H1 (cell line): ENCODE measurements around the gene EHBP1. TPM values are rescaled to one million over a fixed set of nuclear protein-coding genes. Genes with fewer than 3 reads are reported as not detected.

ENCODE experiments used
- CTCF ChIA-PET: fragments of 300-600 bp; sonication (Branson Sonifier 250); formaldehyde crosslinking; loops from one replicate; lab custom pipeline; 2021; ENCODE audit not compliant: partially characterized antibody; lab: Charles Lee
- POLR2A ChIA-PET: fragments of 300-600 bp; sonication (Branson Sonifier 250); formaldehyde crosslinking; loops from one replicate; lab custom pipeline; 2021; ENCODE audit warnings: inconsistent platforms; ENCODE audit not compliant: partially characterized antibody; lab: Charles Lee
- DNase-seq, 2 experiments: peaks; one replicate each; pipeline versions ENCODE4 v3.0.0 to v3.0.0-alpha.2; 2010 to 2022; ENCODE audit warnings: low spot score in 2 of 2, low read depth in 1 of 2, mixed read lengths in 1 of 2
- FAIRE-seq: peaks from 2 replicates; lab custom pipeline; 2011; peaks lifted over from hg19 to GRCh38; lab: Jason Lieb, UNC
- H2AFZ ChIP-seq: 2 replicates; pipeline ENCODE4 v1.8.1; 2012; ENCODE audit warnings: low read length, inconsistent platforms
- H2AK5ac ChIP-seq: 2 replicates; pipeline ENCODE4 v1.6.1; 2013; ENCODE audit warnings: low read depth, low read length
- H2BK120ac ChIP-seq: replicated peaks from 2 replicates; pipeline ENCODE3; 2013; ENCODE audit warnings: low read depth, low read length, inconsistent platforms
- H2BK12ac ChIP-seq: 2 replicates; pipeline ENCODE4 v1.6.1; 2013; ENCODE audit warnings: low read depth, low read length
- H2BK15ac ChIP-seq: 2 replicates; pipeline ENCODE4 v1.6.1; 2013; ENCODE audit warnings: low read length
- H2BK20ac ChIP-seq: 2 replicates; pipeline ENCODE4 v1.6.1; 2013; ENCODE audit warnings: low read length
- H2BK5ac ChIP-seq: 2 replicates; pipeline ENCODE4 v1.6.1; 2013; ENCODE audit warnings: low read depth, low read length
- H3K14ac ChIP-seq: 2 replicates; pipeline ENCODE4 v1.6.1; 2013; ENCODE audit warnings: inconsistent platforms; ENCODE audit not compliant: insufficient read length
- H3K18ac ChIP-seq: 2 replicates; pipeline ENCODE4 v1.6.1; 2013; ENCODE audit warnings: low read length; ENCODE audit errors: extremely low read depth
- H3K23ac ChIP-seq: 2 replicates; pipeline ENCODE4 v1.6.1; 2013; ENCODE audit warnings: inconsistent platforms; ENCODE audit not compliant: insufficient read length
- H3K23me2 ChIP-seq: 2 replicates; pipeline ENCODE4 v1.6.1; 2013; ENCODE audit warnings: low read depth, low read length
- H3K27ac ChIP-seq: 2 replicates; pipeline ENCODE4 v1.6.1; 2011; ENCODE audit warnings: low read depth, low read length, inconsistent platforms
- H3K27me3 ChIP-seq, 4 experiments: replicated peaks in 1 of 4; 1 replicate in 1 of 4; 2 replicates in 3 of 4; pipeline versions ENCODE4 v1.6.1 to v1.8.1; 2011 to 2013; ENCODE audit warnings: low read length in 3 of 4, mild to moderate bottlenecking in 3 of 4, inconsistent platforms in 2 of 4, mixed read lengths in 2 of 4, moderate library complexity in 1 of 4; ENCODE audit not compliant: control insufficient read depth in 3 of 4, insufficient read depth in 3 of 4; ENCODE audit errors: extremely low read depth in 1 of 4
- H3K36me3 ChIP-seq, 4 experiments: 2 replicates each; pipeline versions ENCODE4 v1.6.1 to v1.8.1; 2011 to 2013; ENCODE audit warnings: mild to moderate bottlenecking in 4 of 4, low read length in 3 of 4, moderate library complexity in 2 of 4, control low read depth in 1 of 4, inconsistent platforms in 1 of 4; ENCODE audit not compliant: insufficient read depth in 4 of 4, control insufficient read depth in 2 of 4
- H3K4ac ChIP-seq: replicated peaks from 2 replicates; pipeline ENCODE3; 2013; ENCODE audit warnings: low read length, low read depth, mixed read lengths, inconsistent platforms; ENCODE audit not compliant: insufficient read length
- H3K4me1 ChIP-seq, 4 experiments: replicated peaks in 1 of 4; 1 replicate in 1 of 4; 2 replicates in 3 of 4; pipeline versions ENCODE4 v1.6.1 to v1.8.1; 2011 to 2013; ENCODE audit warnings: low read length in 3 of 4, inconsistent platforms in 2 of 4, mixed read lengths in 1 of 4; ENCODE audit not compliant: insufficient read depth in 4 of 4, control insufficient read depth in 3 of 4
- H3K4me2 ChIP-seq, 2 experiments: 2 replicates each; pipeline versions ENCODE4 v1.6.1 to v1.8.1; 2011 to 2013; ENCODE audit warnings: low read depth in 2 of 2, low read length in 2 of 2, control low read depth in 1 of 2, inconsistent platforms in 1 of 2, mild to moderate bottlenecking in 1 of 2; ENCODE audit not compliant: insufficient read depth in 1 of 2
- H3K4me3 ChIP-seq, 4 experiments: fragments of 200-600, 300-600 bp in 1 of 4; sonication (generic), shearing (Covaris generic), sonication (Bioruptor Twin) in 1 of 4; 2 replicates each; pipeline versions ENCODE4 v1.5.1 to v1.8.1; 2011 to 2016; ENCODE audit warnings: low read length in 4 of 4, low read depth in 3 of 4, control low read depth in 2 of 4, inconsistent platforms in 2 of 4, mild to moderate bottlenecking in 2 of 4, mixed read lengths in 1 of 4, moderate library complexity in 1 of 4; ENCODE audit not compliant: insufficient read depth in 2 of 4; ENCODE audit errors: extremely low read depth in 1 of 4
- H3K56ac ChIP-seq: replicated peaks from 2 replicates; pipeline ENCODE3; 2013; ENCODE audit warnings: low read depth, mild to moderate bottlenecking, mixed read lengths, low read length, inconsistent platforms; ENCODE audit not compliant: insufficient read length
- H3K79me1 ChIP-seq: 2 replicates; pipeline ENCODE4 v1.6.1; 2013; ENCODE audit warnings: low read depth, low read length, control low read depth
- H3K79me2 ChIP-seq, 2 experiments: 2 replicates each; pipeline versions ENCODE4 v1.6.1 to v1.8.1; 2012 to 2013; ENCODE audit warnings: low read length in 2 of 2, mild to moderate bottlenecking in 2 of 2, inconsistent platforms in 1 of 2; ENCODE audit not compliant: insufficient read depth in 2 of 2, control insufficient read depth in 1 of 2
- H3K9ac ChIP-seq, 4 experiments: replicated peaks in 1 of 4; 1 replicate in 1 of 4; 2 replicates in 3 of 4; pipeline versions ENCODE4 v1.6.1 to v1.8.1; 2011 to 2013; ENCODE audit warnings: low read depth in 3 of 4, low read length in 3 of 4, control low read depth in 2 of 4, mild to moderate bottlenecking in 2 of 4, moderate library complexity in 2 of 4, inconsistent platforms in 1 of 4; ENCODE audit errors: extremely low read depth in 1 of 4
- H3K9me3 ChIP-seq, 2 experiments: 2 replicates each; pipeline versions ENCODE4 v1.6.1 to v1.8.1; 2012 to 2013; ENCODE audit warnings: mild to moderate bottlenecking in 2 of 2, moderate library complexity in 2 of 2, control low read depth in 1 of 2, inconsistent platforms in 1 of 2, low read depth in 1 of 2, low read length in 1 of 2, mixed read lengths in 1 of 2; ENCODE audit not compliant: insufficient read depth in 2 of 2
- H4K20me1 ChIP-seq, 2 experiments: replicated peaks in 1 of 2; 2 replicates each; pipeline versions ENCODE3 to v1.8.1; 2011 to 2013; ENCODE audit warnings: inconsistent platforms in 2 of 2, low read length in 2 of 2, mild to moderate bottlenecking in 1 of 2; ENCODE audit not compliant: insufficient read depth in 2 of 2, control insufficient read depth in 1 of 2
- H4K5ac ChIP-seq: 2 replicates; pipeline ENCODE4 v1.6.1; 2013; ENCODE audit warnings: low read length, low read depth, mixed read lengths, inconsistent platforms; ENCODE audit not compliant: insufficient read length
- H4K8ac ChIP-seq: 2 replicates; pipeline ENCODE4 v1.8.0; 2013; ENCODE audit warnings: mild to moderate bottlenecking, moderate library complexity, low read length, inconsistent platforms; ENCODE audit not compliant: insufficient read depth; ENCODE audit errors: extremely low read depth
- H4K91ac ChIP-seq: replicated peaks from 2 replicates; pipeline ENCODE3; 2013; ENCODE audit warnings: low read length, mixed read lengths, inconsistent platforms; ENCODE audit not compliant: insufficient read length
- BACH1 ChIP-seq: IDR thresholded peaks from 2 replicates; pipeline ENCODE4 v1.6.1; 2012; ENCODE audit warnings: low read length, improper control_type of control experiment
- HDAC2 ChIP-seq, 2 experiments: fragments of 300-600 bp in 1 of 2; sonication (generic) in 1 of 2; IDR thresholded peaks; 2 replicates each; pipeline ENCODE4 v1.6.1; 2011 to 2012; ENCODE audit warnings: low read depth in 2 of 2, low read length in 2 of 2, mild to moderate bottlenecking in 2 of 2, moderate library complexity in 2 of 2, borderline replicate concordance in 1 of 2, inconsistent platforms in 1 of 2
- RXRA ChIP-seq: IDR thresholded peaks from 2 replicates; pipeline ENCODE4 v1.6.1; 2011; ENCODE audit warnings: low read depth, mild to moderate bottlenecking, low read length, moderate library complexity; ENCODE audit not compliant: insufficient read depth
- SP1 ChIP-seq: IDR thresholded peaks from 2 replicates; pipeline ENCODE4 v1.6.1; 2011; ENCODE audit warnings: low read depth, low read length
- SP2 ChIP-seq: IDR thresholded peaks from 2 replicates; pipeline ENCODE4 v1.6.1; 2012; ENCODE audit warnings: mild to moderate bottlenecking, low read length, inconsistent platforms
- SUZ12 ChIP-seq: fragments of 200-600 bp; sonication (generic); IDR thresholded peaks from 2 replicates; pipeline ENCODE4 v1.6.1; 2012; ENCODE audit warnings: mild to moderate bottlenecking, inconsistent platforms, low read length, moderate library complexity, mixed read lengths
- WGBS, 2 experiments: shearing (Covaris generic) in 1 of 2; methylation state at CpG; one replicate each; pipeline versions ENCODE4 v1.1.6 to v1.1.7; 2013 to 2015; ENCODE audit warnings: low lambda C conversion rate in 2 of 2, mixed read lengths in 2 of 2, inconsistent platforms in 1 of 2, low coverage in 1 of 2, missing lambda C conversion rate in 1 of 2; ENCODE audit not compliant: insufficient replicate concordance in 2 of 2, insufficient coverage in 1 of 2, insufficient read length in 1 of 2; ENCODE audit errors: extremely low coverage in 1 of 2, missing lambda C conversion rate in 1 of 2; 5-methylcytosine and 5-hydroxymethylcytosine counted together
- polyA plus RNA-seq, 7 experiments: library from polyadenylated mRNA; depleted of rRNA in 3 of 7; stranded (reverse) in 5 of 7; unstranded in 2 of 7; fragments of >200 nt in 5 of 7; fragments of 200-250 nt in 2 of 7; gene quantifications; 1 replicate in 5 of 7; 2 replicates in 1 of 7; 4 replicates in 1 of 7; pipeline versions ENCODE4 v1.2.1 to v1.2.3, GENCODE V29; 2011 to 2013; ENCODE audit warnings: missing spikeins in 2 of 7, mixed read lengths in 2 of 7
- total RNA-seq: library from RNA; stranded (reverse); fragmentation: NEBNext Ultra II Directional; extraction: Animal tissue kit (Norgen Biotek cat#: 25700); gene quantifications from 2 replicates; pipeline ENCODE4 v1.2.1, GENCODE V29; 2021
- TF ChIP-seq, protein P1 (sequence below): IDR thresholded peaks from 2 replicates; pipeline ENCODE4 v1.6.1; 2012; ENCODE audit warnings: inconsistent platforms

EHBP1 gene
- total and polyA plus RNA-seq, 2 of the 8 experiments (the other 6 are each of a cell fraction or from before 2014, with no cell fraction given): 12.0 to 64.1 TPM

DNA sequence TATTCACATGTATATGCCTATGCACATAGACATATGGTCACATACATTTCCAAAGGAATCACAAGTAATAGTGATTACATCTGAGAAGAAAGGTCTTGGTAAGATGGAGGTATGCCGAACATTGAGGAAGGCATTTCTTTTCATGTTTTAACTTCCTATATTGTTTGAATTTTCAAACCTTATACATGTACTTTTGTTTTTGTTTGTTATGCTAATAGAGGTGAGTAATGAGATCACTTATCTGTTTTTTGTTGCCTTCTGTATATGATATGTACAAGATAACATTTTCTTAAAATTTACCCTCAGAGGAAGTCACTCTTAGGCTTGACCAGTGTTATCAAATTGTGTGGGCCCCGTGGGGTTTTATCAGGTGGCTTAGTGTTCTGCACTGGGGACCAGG is 178.6 kb downstream of the EHBP1 start:
- Histone ChIP-seq H3K23me2 (no peaks in the 10 kb centered on the region; the same call in 1 of the 2 replicates), H2AK5ac (no peak overlapping the region), H3K4me1 (no peaks in the 10 kb centered on the region; a peak in 1 of 7 replicates), H4K91ac (no peak overlapping the region), H2BK20ac (no peak overlapping the region), H3K27me3 (no peaks in the 10 kb centered on the region), H3K14ac (no peak overlapping the region), H3K23ac (no peak overlapping the region), H3K4me2 (no peak overlapping the region), H4K8ac (no peak overlapping the region), H3K56ac (no peak overlapping the region), H2AFZ (no peak overlapping the region), H3K9ac (no peak overlapping the region), H3K4me3 (no peak overlapping the region), H2BK15ac (no peak overlapping the region), H3K4ac (no peak overlapping the region), H2BK120ac (no peak overlapping the region), H2BK5ac (no peak overlapping the region), H3K27ac (no peak overlapping the region), H3K9me3 (no peaks in the 10 kb centered on the region; a peak in 1 of 4 replicates), H3K79me1 (no peaks in the 10 kb centered on the region), H4K20me1 (peaks cover 0 to 3% of the 10 kb centered on the region in 2 experiments), H2BK12ac (no peak overlapping the region), H3K36me3 (peaks cover 0 to 4% (median 2%) of the 10 kb centered on the region in 4 experiments; a peak in 1 of 8 replicates), H4K5ac (no peak overlapping the region), H3K79me2 (no peaks in the 10 kb centered on the region), H3K18ac (no peak overlapping the region)
- 95% methylated on average over 2 of the region's 2 CpGs; no CpG with 5 or more reads in 1 of the 2 experiments for WGBS, 2 experiments
- FAIRE-seq (no peak), DNase-seq (no peak)
- POLR2A ChIA-PET: no interaction called here
- CTCF ChIA-PET: no interaction called here
- TF ChIP-seq HDAC2 (IDR thresholded peaks at IDR 0.05; ENCODE audit: borderline replicate concordance in 1 of 2, low read depth in 2 of 2, low read length in 2 of 2): no peak
- TF ChIP-seq SP2: no peak
- TF ChIP-seq, protein P1, sequence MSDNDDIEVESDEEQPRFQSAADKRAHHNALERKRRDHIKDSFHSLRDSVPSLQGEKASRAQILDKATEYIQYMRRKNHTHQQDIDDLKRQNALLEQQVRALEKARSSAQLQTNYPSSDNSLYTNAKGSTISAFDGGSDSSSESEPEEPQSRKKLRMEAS: no peak
- no peak for TF ChIP-seq RXRA
- no peak for TF ChIP-seq SP1
- TF ChIP-seq BACH1: no peak
- TF ChIP-seq SUZ12: no peak
